22Rv1 (cell line): ENCODE results near the gene LZTS2.

Experiments used
- ZFX ChIP-seq: fragments of 450-650 bp; IDR thresholded peaks from 2 replicates; pipeline ENCODE4 v1.6.1; 2017; ENCODE audit warnings: antibody characterized with exemption, borderline replicate concordance
- TF ChIP-seq, protein P1 (sequence below): fragments of 450-650 bp; IDR thresholded peaks from 2 replicates; pipeline ENCODE4 v1.5.1; 2017; ENCODE audit warnings: mild to moderate bottlenecking

DNA sequence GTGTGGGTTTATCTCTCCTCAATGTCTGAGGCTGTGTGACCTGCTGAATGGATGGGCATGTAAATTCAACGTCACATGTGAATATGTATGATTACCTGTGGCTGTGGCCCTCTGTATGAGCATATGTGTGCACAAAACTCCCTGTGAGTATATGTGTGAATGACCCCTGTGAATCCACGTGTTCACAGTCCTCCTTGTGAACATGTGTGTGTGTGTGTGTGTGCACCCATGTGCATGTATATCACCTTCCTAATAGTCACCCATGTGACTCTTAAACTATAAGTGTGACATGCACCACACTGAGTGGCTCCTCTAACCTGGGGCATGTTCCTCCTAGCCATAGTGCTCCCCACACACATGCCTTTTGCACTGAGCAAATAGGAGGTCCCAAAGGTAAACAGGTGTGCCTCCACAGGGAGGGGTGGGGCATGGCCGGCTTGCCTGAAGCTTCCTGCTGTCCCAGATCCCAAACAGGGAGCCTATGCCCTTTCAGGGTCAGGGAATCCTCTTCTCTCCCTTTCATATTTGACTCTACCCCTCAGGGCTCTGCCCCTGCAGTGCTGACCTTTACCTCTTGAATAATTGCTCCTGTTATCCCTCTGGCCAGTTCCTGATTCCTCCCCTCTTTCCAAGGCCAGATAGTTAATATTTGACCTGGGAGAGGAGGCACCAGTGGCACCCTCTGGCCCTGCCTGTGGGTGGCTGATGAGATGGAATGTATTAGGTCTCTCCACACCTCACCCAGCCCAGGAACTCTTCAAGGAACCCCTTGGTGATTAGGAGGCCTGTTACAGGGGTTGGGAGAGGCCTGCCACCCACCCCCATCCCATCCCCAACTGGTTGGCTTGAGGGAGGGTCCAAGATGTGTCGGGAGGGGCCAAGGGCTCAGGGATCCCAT, 28.4 kb upstream of the LZTS2 start:
- TF ChIP-seq, protein P1, sequence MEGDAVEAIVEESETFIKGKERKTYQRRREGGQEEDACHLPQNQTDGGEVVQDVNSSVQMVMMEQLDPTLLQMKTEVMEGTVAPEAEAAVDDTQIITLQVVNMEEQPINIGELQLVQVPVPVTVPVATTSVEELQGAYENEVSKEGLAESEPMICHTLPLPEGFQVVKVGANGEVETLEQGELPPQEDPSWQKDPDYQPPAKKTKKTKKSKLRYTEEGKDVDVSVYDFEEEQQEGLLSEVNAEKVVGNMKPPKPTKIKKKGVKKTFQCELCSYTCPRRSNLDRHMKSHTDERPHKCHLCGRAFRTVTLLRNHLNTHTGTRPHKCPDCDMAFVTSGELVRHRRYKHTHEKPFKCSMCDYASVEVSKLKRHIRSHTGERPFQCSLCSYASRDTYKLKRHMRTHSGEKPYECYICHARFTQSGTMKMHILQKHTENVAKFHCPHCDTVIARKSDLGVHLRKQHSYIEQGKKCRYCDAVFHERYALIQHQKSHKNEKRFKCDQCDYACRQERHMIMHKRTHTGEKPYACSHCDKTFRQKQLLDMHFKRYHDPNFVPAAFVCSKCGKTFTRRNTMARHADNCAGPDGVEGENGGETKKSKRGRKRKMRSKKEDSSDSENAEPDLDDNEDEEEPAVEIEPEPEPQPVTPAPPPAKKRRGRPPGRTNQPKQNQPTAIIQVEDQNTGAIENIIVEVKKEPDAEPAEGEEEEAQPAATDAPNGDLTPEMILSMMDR, result no peak
- no peak for TF ChIP-seq ZFX
